ENCODE measurements around the gene CLMN.

GRCh38 chr14:95248432-95248831 lies 71.3 kb downstream of the CLMN start:
- TF ChIP-seq TAF1 (IDR thresholded peaks at IDR 0.05; ENCODE audit: low read depth, low read length) (no peak), POLR2A (IDR thresholded peaks at IDR 0.05; ENCODE audit: low read depth, low read length) (no peak), POLR2AphosphoS5 (IDR thresholded peaks at IDR 0.05; ENCODE audit: low read depth, low read length) (no peak), PAX5 (IDR thresholded peaks at IDR 0.05; ENCODE audit: insufficient read depth, low read length, severe bottlenecking) (no peak), SPI1 (IDR thresholded peaks at IDR 0.05; ENCODE audit: low read depth, low read length) (no peak), POU2F2 (IDR thresholded peaks at IDR 0.05; ENCODE audit: low read depth, low read length) (no peak)

All from GM12891 (cell line).